SJCRH30 (cell line): ENCODE data around the gene MAP2K2. TPM values are rescaled to one million over a fixed set of nuclear protein-coding genes. Genes with fewer than 3 reads are reported as not detected.

Experiments used
- DNase-seq, 2 experiments: peaks; one replicate each; pipeline ENCODE4 v3.0.0-alpha.2; 2015 to 2020
- H3K27ac ChIP-seq: fragments of 250-450 bp; sonication (Bioruptor Pico); 2 replicates; pipeline ENCODE4 v1.5.1; 2020; ENCODE audit warnings: mild to moderate bottlenecking, moderate library complexity
- H3K27me3 ChIP-seq: fragments of 250-450 bp; sonication (Bioruptor Pico); 2 replicates; pipeline ENCODE4 v1.5.1; 2020; ENCODE audit warnings: mild to moderate bottlenecking, moderate library complexity
- H3K36me3 ChIP-seq: fragments of 250-450 bp; sonication (Bioruptor Pico); 2 replicates; pipeline ENCODE4 v1.5.1; 2020; ENCODE audit warnings: mild to moderate bottlenecking, moderate library complexity
- H3K4me1 ChIP-seq: fragments of 250-450 bp; sonication (Bioruptor Pico); 2 replicates; pipeline ENCODE4 v1.5.1; 2020; ENCODE audit warnings: mild to moderate bottlenecking, moderate library complexity
- H3K4me3 ChIP-seq: fragments of 250-450 bp; sonication (Bioruptor Pico); 2 replicates; pipeline ENCODE4 v1.5.1; 2020; ENCODE audit warnings: mild to moderate bottlenecking, moderate library complexity
- H3K9me3 ChIP-seq: fragments of 250-450 bp; sonication (Bioruptor Pico); replicated peaks from 2 replicates; pipeline ENCODE4 v1.5.1; 2020; ENCODE audit warnings: mild to moderate bottlenecking, moderate library complexity
- total RNA-seq: library from RNA; depleted of rRNA; stranded (reverse); fragments of >200 nt; shearing (Covaris generic); gene quantifications from 2 replicates; pipeline ENCODE4 v1.2.3, GENCODE V29; 2014

MAP2K2 gene
- total RNA-seq, 1 experiment from 2014 or later, result 118 TPM

DNA sequence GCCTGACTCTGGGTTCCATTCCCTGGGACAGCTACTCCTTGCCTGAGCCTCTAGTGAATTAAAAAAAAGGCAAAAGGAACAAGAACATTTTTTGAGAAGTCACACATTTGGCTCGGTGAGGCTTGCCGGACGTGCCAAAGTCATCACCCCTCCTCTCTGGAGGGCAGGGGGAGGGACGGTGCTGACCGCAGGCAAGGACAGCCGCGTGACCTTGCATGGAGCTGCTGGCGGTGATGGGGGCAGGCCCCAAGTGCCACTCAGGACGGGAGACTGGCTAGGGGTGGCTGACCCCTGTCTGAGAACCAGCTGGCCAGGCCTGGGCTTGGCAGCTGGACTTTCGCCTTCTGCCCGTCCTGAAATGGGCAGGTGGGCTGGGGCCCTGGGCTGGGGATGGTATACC lies 26.4 kb downstream of the MAP2K2 start:
- Histone ChIP-seq H3K9me3 (no peaks in the 10 kb centered on the region), H3K36me3 (peaks cover 14% of the 10 kb centered on the region), H3K4me1 (no peaks in the 10 kb centered on the region), H3K27me3 (no peaks in the 10 kb centered on the region), H3K27ac (no peak overlapping the region), H3K4me3 (no peak overlapping the region)
- DNase-seq, result no peak

- H3K27ac ChIP-seq, result no peak overlapping the region
Observed at GRCh38 chr19:4096049-4096892, 27.7 kb downstream of the MAP2K2 start.

GRCh38 chr19:4095488-4095844 lies 28.5 kb downstream of the MAP2K2 start:
- H3K27me3 ChIP-seq, result no peaks in the 10 kb centered on the region
- peaks cover 8% of the 10 kb centered on the region for H3K36me3 ChIP-seq
- no peak for DNase-seq
- H3K9me3 ChIP-seq, result no peaks in the 10 kb centered on the region
- no peak overlapping the region for H3K27ac ChIP-seq
- H3K4me1 ChIP-seq, result no peaks in the 10 kb centered on the region
- no peak overlapping the region for H3K4me3 ChIP-seq

More at GRCh38 chr19:4096049-4096892, 27.7 kb downstream of the MAP2K2 start:
- Histone ChIP-seq H3K4me3 (no peak overlapping the region), H3K27me3 (no peaks in the 10 kb centered on the region), H3K4me1 (no peaks in the 10 kb centered on the region), H3K9me3 (no peaks in the 10 kb centered on the region), H3K36me3 (peaks cover 8% of the 10 kb centered on the region)
- DNase-seq, result no peak

- Histone ChIP-seq H3K9me3 (no peaks in the 10 kb centered on the region), H3K4me3 (no peak overlapping the region), H3K27me3 (no peaks in the 10 kb centered on the region), H3K36me3 (peaks cover 8% of the 10 kb centered on the region), H3K27ac (no peak overlapping the region), H3K4me1 (no peaks in the 10 kb centered on the region)
- no peak for DNase-seq
Observed at GRCh38 chr19:4094761-4095487, 29.0 kb downstream of the MAP2K2 start.

DNA sequence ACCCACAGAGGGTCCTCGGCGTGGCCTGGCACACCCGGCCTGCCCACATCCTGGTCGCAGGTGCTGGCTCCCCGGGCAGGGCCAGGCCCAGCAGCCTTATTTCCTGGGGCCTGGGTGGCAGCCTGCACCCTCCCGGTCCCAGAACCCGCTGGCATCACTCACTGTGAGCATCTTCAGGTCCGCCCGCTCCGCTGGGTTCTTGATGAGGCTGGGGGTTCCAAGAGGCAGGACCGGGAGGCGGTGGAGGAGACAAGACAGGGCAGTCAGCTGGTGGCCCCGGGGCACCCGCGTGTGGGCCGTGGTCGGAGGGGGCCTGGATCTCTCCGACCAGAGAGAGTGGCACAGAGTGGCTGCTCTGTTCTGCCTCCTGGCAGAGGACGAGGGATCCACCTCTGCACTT lies 29.6 kb downstream of the MAP2K2 start:
- Histone ChIP-seq H3K36me3 (peaks cover 8% of the 10 kb centered on the region), H3K27ac (no peak overlapping the region), H3K9me3 (no peaks in the 10 kb centered on the region), H3K4me1 (no peaks in the 10 kb centered on the region), H3K4me3 (no peak overlapping the region), H3K27me3 (no peaks in the 10 kb centered on the region)
- no peak for DNase-seq

DNA sequence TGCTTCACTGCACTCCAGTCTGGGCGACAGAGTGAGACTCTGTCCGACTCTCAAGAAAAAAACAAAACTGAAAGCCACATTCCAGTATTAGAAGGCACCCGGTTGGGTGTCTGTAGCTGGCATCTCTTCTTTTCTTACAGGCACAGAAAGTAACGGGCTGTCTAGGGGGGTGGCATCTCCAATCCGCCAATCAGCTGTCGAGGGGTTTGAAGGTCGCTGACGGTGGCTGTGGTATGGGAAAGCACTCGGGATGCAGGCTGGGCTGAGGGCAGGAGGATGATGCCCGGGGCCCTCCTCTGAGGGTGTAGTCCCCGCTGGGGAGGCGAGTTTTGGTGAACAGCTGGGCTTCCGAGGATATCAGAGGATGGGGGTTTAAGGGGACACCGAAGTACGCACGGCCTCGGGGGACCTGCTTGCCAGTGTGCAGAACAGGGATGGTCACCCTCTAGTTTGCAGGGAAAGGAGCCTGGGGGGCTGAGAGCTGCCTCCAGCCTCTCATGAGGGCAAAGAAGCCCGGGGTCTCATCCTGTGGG lies 30.2 kb downstream of the MAP2K2 start:
- Histone ChIP-seq H3K36me3 (peaks cover 6% of the 10 kb centered on the region), H3K9me3 (no peaks in the 10 kb centered on the region), H3K4me1 (no peaks in the 10 kb centered on the region), H3K27me3 (no peaks in the 10 kb centered on the region), H3K27ac (no peak overlapping the region), H3K4me3 (no peak overlapping the region)
- no peak for DNase-seq

DNA sequence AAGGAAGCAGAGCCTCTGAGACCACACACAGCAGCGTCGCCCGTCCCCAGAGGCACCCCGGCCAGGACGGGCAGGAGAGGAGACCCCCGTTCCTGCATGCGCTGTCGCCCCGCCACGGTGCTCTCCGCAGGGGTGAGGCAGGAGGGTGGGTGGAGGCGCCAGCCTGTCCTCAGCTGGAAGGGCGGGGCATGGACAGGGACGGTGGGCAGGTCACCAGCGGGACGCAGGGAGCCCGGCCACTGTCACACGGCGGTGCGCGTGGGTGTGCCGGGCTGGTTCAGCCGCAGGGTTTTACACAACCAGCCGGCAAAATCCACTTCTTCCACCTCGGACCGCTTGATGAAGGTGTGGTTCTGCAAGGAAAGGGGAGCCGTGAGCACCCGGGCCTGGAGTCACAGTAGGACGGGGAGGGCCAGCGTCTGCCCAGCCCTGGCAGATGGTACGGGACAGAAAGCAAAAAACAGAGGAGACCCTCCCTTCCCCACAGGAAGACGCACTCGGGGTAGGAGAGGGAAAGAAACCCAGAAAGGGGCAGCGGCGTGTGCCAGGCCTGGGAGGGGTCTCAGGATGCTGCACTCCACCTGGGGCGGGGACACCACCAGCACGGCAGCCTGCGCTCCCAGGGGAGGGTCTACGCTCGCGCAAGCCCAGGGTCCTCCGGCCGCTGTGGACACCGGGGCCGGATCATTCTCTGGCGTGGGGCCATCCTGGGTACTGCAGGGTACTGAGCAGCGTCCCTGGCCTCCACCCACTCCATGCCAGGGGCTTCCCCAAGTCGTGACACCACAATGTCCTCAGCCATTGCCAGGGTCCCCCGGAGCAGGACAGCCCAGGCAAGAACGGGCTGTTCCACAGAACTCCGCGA lies 33.3 kb downstream of the MAP2K2 start:
- Histone ChIP-seq H3K4me3 (no peak overlapping the region), H3K27ac (no peak overlapping the region), H3K27me3 (no peaks in the 10 kb centered on the region), H3K36me3 (no peaks in the 10 kb centered on the region; the same call in 1 of the 2 replicates), H3K4me1 (no peaks in the 10 kb centered on the region), H3K9me3 (no peaks in the 10 kb centered on the region)
- DNase-seq, result no peak

DNA sequence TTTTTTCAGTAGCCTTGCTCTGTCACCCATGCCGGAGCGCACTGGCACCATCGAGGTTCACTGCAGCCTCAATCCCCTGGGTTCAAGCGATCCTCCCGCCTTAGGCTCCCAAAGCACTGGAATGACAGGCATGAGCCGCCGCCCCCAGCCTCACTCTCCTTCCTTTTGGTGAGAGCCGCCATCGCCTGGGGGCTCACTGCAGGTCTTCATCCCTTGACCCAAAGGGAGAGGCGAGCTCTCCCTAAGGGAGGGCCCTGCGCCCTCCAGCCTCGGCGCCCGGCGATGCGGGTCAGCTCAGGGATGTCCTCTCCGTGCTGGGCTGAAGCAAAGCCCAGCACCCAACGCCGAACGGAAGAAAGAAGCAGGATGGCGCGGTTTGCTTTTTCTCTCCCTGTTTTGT lies 34.0 kb downstream of the MAP2K2 start:
- H3K36me3 ChIP-seq, result no peaks in the 10 kb centered on the region; the same call in 1 of the 2 replicates
- DNase-seq, result no peak
- no peaks in the 10 kb centered on the region for H3K9me3 ChIP-seq

GRCh38 chr19:4089400-4089908 lies 34.5 kb downstream of the MAP2K2 start:
- no peak for DNase-seq
- no peaks in the 10 kb centered on the region for H3K9me3 ChIP-seq
- no peaks in the 10 kb centered on the region for H3K4me1 ChIP-seq
- no peak overlapping the region for H3K4me3 ChIP-seq
- H3K27me3 ChIP-seq, result no peaks in the 10 kb centered on the region
- H3K27ac ChIP-seq, result no peak overlapping the region
- no peaks in the 10 kb centered on the region; the same call in 1 of the 2 replicates for H3K36me3 ChIP-seq

More for the DNA sequence above, 34.0 kb downstream of the MAP2K2 start:
- H3K4me1 ChIP-seq, result no peaks in the 10 kb centered on the region
- no peaks in the 10 kb centered on the region for H3K27me3 ChIP-seq
- H3K4me3 ChIP-seq, result no peak overlapping the region
- H3K27ac ChIP-seq, result no peak overlapping the region

DNA sequence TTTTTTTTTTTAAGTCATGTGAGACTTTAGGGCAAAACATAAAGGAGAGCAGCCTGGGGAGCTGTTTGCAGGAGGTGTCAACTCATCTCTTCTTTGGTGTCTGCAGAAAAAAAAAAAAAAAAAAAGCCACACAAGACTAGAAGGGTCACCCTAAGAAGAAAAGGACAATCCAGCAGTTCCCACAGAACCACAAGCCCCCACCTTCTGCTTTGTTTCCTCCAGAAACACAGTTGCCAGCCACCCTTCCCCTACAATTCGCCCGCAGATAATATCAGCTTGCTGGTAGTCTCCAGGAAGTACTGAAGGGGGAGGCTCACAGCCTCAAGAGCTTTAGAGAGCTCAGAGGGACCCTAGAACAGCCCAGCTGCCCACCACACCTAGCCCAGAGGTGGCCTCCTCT lies 34.9 kb downstream of the MAP2K2 start:
- no peak for DNase-seq
- H3K9me3 ChIP-seq, result no peaks in the 10 kb centered on the region
- H3K4me3 ChIP-seq, result no peak overlapping the region
- no peaks in the 10 kb centered on the region for H3K27me3 ChIP-seq
- no peaks in the 10 kb centered on the region; the same call in 1 of the 2 replicates for H3K36me3 ChIP-seq
- H3K4me1 ChIP-seq, result no peaks in the 10 kb centered on the region
- no peak overlapping the region for H3K27ac ChIP-seq

- no peaks in the 10 kb centered on the region; the same call in 1 of the 2 replicates for H3K36me3 ChIP-seq
- no peak for DNase-seq
- H3K9me3 ChIP-seq, result no peaks in the 10 kb centered on the region
- H3K4me1 ChIP-seq, result no peaks in the 10 kb centered on the region
- H3K4me3 ChIP-seq, result no peak overlapping the region
- no peaks in the 10 kb centered on the region for H3K27me3 ChIP-seq
- no peak overlapping the region for H3K27ac ChIP-seq
Observed at GRCh38 chr19:4087787-4088679, 35.9 kb downstream of the MAP2K2 start.

DNA sequence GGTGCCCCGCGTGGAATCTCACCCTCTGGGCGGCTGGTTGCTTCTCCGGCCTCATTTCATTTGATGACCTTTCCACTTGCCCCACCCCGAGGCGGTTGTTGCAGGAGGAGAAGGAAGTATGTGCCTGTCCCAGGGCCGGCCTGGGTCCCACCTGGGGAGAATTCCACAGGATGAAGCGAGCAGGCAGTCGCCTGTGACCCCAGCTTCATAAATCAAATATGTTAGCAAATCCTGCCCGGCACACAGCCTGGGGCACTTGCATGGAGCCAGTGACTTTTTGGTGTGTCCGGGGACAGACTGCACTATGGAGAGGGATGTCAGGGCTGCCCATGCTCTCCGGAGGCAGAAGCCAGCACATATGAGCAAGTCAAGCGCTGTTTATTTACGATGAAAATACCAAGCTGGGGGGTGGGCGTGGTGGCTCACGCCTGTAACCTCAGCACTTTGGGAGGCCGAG lies 37.5 kb downstream of the MAP2K2 start:
- no peak overlapping the region for H3K4me3 ChIP-seq
- H3K4me1 ChIP-seq, result no peaks in the 10 kb centered on the region
- no peaks in the 10 kb centered on the region for H3K27me3 ChIP-seq
- no peak for DNase-seq
- H3K36me3 ChIP-seq, result no peaks in the 10 kb centered on the region; the same call in 1 of the 2 replicates
- no peaks in the 10 kb centered on the region for H3K9me3 ChIP-seq
- no peak overlapping the region for H3K27ac ChIP-seq

- Histone ChIP-seq H3K27me3 (no peaks in the 10 kb centered on the region), H3K4me3 (no peak overlapping the region), H3K4me1 (no peaks in the 10 kb centered on the region), H3K36me3 (no peaks in the 10 kb centered on the region), H3K9me3 (no peaks in the 10 kb centered on the region), H3K27ac (no peak overlapping the region)
- no peak for DNase-seq
Observed at GRCh38 chr19:4084547-4084877, 39.4 kb downstream of the MAP2K2 start.
